Stimulated activated CD4-positive, alpha-beta T cell treated with anti-CD3 and anti-CD28 coated beads, Interleukin-15, amount 100 ng/mL, for 1 hour (primary cell): ENCODE results near the gene NEU3.
"Not testable (repeated sequence)": the region's sequence is repeated elsewhere in the genome, so short reads cannot be mapped to it uniquely, and the experiment has no call there.

Source experiments
- DNase-seq, 2 donors: peaks; one replicate each; pipeline ENCODE4 v3.0.0-alpha.2; 2020; ENCODE audit warnings: low read depth in 1 of 2, low spot score in 1 of 2

Gene NEU3

GRCh38 chr11:74988541-74989259 is at the start of gene NEU3:
Gene NEU3, plus strand, starts transcription at chr11:74988933. Its CDS starts 128 bp downstream, at chr11:74989061.
- peak; percentile 67 to 74 for DNase-seq

GRCh38 chr11:74941492-74941891 is 47.2 kb upstream of the NEU3 start:
- DNase-seq = no peak

- DNase-seq = no peak
These were observed 46.5 kb upstream of the NEU3 start for GRCh38 chr11:74942073-74942759.

GRCh38 chr11:74948546-74948897 is 40.2 kb upstream of the NEU3 start:
- no peak for DNase-seq

- DNase-seq = peak; percentile 93
These were observed 39.6 kb upstream of the NEU3 start, which contains the start of the genes SPCS2 and XRRA1 for GRCh38 chr11:74948898-74949752. Gene SPCS2, plus strand, starts transcription at chr11:74949266. Its CDS starts 20 bp downstream, at chr11:74949286. Gene XRRA1, minus strand, starts transcription at chr11:74949091. Its CDS starts 8,213 bp downstream, at chr11:74940878.

- DNase-seq = no peak
These were observed 39.0 kb upstream of the NEU3 start for GRCh38 chr11:74949753-74950137.

GRCh38 chr11:74950374-74950969 is 38.3 kb upstream of the NEU3 start:
- DNase-seq = no peak

- no peak for DNase-seq
These were observed 37.5 kb upstream of the NEU3 start for GRCh38 chr11:74951226-74951625.

- DNase-seq = no peak
These were observed 36.0 kb upstream of the NEU3 start for GRCh38 chr11:74952752-74953151.

GRCh38 chr11:74953451-74953850 is 35.3 kb upstream of the NEU3 start:
- no peak for DNase-seq

GRCh38 chr11:74954199-74954598 is 34.5 kb upstream of the NEU3 start:
- no peak for DNase-seq

GRCh38 chr11:74956397-74957015 is 32.2 kb upstream of the NEU3 start:
- DNase-seq = no peak

- DNase-seq = no peak
These were observed 30.6 kb upstream of the NEU3 start for GRCh38 chr11:74957937-74958629.

GRCh38 chr11:74960128-74960527 is 28.6 kb upstream of the NEU3 start:
- DNase-seq = not testable (repeated sequence)

- no peak for DNase-seq
These were observed 22.1 kb upstream of the NEU3 start for GRCh38 chr11:74966651-74967050.

GRCh38 chr11:74970852-74971395 is 17.8 kb upstream of the NEU3 start:
- no peak for DNase-seq

- no peak for DNase-seq
These were observed 17.3 kb upstream of the NEU3 start for GRCh38 chr11:74971424-74971823.

- no peak for DNase-seq
These were observed 10.7 kb upstream of the NEU3 start for GRCh38 chr11:74978041-74978440.

GRCh38 chr11:74980634-74981033 is 8.1 kb upstream of the NEU3 start:
- DNase-seq = no peak

- DNase-seq = no peak
These were observed 6.8 kb upstream of the NEU3 start for GRCh38 chr11:74981888-74982287.
